ENCODE measurements around the gene CZIB.
"Not testable (repeated sequence)": the region's sequence is repeated elsewhere in the genome, so short reads cannot be mapped to it uniquely, and the experiment has no call there.

CZIB gene

DNA sequence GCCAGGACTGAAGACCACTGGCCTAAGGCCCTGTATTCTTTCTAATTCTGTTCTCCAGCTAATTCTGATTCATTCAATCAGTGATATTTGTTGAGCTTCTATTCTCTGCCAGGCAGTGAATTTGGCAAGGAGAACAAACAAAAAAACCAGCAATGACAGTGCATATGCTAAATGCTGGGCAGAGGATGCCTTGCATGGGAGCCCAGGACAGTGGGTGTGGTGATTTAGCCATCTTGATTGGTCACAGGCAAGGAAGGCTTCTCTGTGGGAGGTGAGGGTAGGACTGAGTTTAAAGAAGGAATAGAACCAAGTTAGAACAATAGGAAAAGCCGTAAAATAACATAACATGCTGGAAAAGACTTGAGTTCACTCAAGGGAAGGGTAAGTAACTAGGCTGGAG is 33.0 kb downstream of the CZIB start:
- no peak for DNase-seq

DNA sequence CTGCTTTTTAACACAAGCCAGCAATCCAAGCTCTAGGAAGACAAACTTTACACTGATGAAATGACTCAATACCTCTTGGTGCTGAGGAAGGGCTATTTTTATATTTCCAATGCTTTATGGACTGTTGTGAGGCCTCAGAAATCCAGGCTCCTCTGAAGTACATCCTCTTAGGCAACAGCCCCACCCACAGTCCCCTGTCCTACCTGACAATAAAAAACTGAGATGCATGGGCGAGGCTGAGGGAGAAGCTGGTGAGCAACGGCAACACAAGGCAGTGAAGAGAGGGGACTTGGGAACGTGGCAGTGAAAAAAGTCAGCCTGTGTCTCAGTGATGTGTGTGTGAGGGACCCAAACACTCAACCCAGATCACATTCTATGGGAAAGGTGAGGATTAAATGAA is 33.9 kb downstream of the CZIB start:
- no peak for DNase-seq

DNA sequence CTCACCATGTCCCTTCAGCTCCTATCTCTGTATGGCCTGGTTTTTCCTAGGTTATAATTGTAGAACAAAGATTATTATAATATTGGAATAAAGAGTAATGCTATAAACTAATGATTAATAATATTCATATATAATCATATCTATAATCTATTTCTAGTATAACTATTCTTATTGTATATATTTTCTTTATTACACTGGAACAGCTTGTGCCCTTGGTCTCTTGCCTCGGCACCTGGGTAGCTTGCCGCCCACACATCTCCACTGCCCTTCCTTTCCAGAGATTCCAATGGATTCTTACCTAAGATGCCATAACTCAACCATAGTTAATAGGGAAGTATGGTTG is 34.5 kb downstream of the CZIB start:
- DNase-seq = not testable (repeated sequence)

DNA sequence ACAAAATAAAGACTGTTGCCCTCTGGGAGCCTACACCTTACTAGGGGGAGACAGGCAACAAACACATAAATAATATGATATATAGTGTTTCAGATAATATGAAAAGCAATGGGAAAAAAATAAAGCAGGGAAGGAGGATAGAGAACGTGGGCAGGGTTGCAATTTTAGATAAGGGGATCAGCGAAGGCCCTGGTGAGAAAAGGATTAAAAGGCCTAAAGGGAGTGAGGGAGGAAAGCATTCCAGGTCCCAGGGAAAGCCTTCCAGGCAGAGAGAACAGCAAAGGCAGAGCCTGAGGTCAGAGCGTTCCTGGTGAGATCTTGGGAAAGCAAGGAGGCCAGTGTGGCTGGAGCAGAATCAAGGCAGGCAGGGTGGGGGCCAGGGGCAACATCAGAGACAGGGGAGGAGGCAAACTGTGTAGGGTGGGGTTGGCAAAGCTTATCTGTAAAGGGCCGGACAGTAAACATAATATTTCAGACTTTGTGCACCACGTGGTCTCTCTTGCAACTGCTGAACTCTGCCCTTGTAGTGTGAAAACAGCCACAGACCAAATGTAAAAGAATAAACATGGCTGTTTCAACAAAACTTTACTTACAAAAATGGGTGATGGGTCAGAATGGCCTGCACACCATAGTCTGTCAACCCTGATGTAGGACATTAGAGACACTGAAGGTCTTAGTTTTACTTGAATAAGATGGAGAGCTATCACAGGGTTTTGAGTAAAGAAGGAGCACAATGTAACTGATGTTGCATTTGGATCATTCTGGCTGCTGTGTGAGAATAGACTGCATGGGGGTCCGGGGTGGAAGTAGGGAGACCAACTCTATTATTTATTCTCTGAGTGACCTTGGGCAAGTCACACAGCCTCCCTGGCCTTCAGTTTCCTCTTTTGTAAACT is 37.1 kb downstream of the CZIB start:
- DNase-seq = no peak

DNA sequence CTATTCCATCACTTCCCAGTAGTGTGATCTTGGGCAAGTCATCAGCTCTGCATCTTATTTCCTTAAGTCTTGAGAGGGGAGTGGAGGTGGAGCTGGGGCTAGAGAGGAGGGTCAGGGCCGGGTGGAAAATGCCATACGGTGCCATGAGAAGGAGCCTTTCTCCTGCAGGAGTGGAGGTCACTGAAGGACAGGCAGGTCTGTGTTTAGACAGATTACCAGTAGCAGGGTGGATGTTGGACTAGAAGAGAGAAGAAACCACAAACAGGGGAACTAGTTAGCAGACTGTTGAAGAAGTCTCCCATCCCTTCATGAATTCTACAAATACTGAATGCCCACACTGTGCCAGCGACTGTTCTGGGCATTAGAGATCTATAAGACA is 37.7 kb downstream of the CZIB start:
- DNase-seq = no peak

DNA sequence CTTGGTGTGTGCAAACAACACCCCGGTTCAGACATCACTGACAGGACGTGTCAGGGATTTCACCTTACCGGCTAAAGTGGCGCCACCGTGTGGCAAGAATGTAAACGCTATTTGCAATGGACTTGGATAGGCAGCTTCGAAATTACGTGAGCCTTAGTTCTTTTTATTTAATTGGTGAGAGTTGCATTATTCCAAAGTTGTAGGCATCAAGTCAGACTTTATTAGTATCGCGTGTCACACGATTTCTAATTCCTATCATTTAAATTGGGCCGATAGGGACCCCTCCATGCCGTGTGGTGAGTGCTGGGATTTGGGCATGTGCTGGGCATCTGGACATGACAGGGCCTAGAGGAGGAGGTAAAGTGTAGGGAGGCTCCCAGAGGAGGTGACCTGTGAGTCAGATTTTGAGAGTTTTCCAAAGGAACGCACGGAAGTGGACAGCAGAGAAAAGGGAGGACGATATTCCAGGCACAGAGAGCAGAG is 38.3 kb downstream of the CZIB start:
- DNase-seq = no peak

DNA sequence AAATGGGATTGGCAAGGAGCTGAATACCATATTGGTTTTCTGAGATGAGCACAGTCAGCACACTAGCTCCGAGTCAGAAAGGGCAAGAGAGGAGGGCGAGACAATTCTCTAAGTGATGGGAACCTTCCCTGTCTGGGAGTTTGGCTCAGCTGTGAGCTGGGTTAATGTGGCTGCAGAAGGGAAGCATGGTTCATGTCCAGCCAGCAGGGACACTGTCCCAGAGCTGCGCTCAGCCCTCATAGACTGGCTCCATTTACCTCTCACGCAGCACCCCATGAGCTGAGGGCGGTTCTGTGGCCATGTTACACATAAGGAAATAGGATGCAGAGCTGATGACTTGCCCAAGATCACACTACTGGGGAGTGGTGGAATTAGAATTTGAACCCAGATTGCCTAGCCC is 39.5 kb downstream of the CZIB start:
- DNase-seq = no peak

DNA sequence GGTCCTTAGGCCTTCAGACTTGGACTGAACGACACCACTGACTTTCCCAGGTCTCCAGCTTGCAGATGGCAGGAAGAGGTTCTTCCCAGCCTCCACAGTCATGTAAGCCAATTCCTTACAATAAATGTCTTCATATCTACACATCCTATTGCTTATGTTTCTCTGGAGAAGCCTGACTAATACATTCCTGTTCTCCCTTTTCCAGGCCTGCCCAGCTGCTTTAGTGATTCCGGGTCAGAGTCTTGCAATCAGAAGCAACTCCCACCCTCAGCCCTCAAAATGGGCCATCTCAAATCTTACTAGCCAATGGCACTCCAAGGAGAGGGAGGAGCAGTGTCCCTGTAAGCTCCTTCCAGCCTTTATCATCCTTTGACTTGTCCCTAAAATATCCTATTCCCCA is 40.2 kb downstream of the CZIB start:
- DNase-seq = no peak

DNA sequence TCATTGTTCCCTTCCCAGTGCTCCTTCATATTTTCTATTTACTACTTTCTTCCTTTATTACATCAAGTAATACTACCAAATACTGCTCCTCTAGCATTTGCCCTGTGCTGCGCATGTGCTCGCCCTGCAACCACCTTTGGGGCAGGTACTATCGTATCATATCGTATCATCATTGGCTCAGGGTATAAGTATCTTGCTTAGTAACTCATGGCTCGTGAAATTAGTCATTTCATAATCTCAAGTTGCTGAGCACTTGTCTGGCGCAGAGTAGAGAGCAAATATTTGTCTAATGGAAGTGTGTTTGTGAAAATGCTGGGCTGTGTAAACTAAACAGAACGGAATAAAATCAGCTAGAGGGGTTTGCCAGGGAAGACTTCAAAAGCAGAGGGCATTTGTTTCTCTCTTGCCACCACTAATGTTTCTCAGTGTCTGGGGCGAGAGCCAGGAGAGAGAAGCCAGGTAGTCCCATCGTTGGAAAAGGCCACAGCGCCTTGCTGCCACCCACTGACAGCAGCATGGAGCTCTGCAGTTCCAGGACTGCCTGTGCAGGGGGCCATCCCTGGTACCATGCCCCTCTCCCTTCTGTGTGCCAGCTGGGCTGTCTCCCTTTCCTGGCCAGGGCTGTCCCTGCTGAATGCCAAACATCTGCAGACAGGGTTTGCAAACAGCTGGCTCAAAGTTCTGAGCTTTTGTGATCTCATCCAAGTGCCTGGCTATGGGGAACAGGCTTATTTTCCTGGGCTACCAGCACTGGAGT is 43.8 kb downstream of the CZIB start:
- DNase-seq = peak; percentile 49

DNA sequence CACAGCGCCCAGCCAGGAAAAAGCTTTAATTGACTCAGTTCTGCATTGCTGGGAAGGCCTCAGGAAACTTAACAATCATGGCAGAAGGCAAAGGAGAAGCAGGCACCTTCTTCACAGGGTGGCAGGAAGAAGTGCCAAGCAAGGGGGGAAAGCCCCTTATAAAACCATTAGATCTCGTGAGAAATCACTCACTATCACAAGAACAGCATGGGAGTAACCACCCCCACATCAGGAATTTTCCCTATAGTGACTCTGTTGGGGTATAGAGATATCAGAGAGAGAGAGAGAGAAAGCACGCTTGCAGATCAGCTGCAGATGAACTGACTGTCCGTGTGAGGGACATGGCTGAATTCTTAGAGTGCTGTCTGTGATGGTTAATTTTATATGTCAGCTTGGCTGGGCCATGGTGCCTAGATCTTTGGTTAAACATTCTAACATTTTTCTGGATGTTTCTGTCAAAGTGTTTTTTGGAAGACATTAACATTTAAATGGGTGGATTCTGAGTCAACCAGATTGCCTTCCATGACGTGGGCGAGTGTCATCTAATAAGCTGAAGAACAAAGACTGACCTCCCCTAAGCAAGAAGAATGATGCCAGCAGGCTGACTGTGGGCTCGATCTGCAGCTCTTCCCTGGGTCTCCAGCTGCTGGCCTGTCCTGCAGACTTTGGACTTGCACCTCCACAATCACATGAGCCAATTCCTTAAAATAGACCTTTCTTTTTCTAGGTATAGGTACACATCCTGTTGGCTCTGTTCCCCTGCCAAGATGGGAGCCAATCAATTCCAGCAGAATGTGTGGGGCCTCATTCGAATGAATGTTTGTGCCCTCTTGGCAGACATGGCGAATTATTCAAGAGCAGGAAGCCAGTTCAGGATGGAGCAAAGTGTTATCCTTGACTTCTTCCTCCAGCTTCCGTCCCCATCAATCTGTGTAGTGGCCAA is 45.2 kb downstream of the CZIB start:
- DNase-seq = no peak

DNA sequence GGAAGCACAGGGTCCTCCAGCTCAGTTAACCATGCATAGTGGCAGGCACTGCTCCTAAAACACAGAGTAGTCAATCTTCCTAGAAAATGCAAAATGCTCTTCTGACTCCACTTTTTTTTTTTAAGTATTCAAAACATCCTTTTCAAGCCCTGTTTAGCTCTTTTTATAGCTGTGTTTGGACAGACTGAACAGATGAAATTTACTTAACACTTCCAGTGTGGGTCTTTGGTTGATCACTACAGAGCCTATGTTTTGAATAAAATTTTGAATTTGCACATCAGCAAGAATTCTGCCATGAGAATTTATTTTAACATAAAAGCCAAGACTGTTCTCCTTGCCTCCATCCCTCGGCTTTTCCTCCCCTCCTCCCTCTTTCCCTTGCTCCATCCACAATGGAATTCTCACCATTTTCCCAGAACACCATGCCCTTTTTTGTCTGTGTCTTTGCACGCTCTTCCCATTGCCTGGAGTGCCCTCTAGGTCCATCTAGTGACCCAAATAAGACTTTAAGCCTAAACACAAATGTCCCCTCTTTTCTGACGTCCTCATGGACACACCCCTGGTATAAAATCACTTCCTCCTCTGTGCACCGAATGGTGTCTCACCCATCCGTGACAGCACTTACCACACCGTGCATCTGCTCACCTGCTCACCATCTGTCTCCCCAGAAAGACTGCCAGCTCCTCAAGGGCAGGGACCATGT is 47.9 kb downstream of the CZIB start:
- peak; percentile 98 for DNase-seq

DNA sequence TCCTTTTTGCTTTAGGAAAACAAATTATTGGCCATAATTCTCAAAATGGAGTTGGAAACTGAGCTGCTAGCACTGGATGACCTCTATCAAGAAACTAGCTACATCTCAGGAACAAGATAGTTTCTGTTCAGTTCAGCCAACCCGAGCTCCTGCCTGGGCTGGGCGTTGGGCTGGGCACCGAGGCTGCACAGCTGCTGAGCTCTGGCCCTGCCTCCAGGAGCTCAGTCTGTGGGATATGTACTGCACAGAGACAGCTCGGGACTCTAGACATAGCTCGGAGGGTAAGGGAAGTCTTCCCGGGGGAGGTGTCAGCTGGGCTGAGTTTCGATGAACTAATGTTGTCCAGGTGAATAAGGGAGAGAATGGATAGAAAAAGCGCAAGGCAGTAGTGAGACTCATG is 53.5 kb downstream of the CZIB start:
- no peak for DNase-seq

DNA sequence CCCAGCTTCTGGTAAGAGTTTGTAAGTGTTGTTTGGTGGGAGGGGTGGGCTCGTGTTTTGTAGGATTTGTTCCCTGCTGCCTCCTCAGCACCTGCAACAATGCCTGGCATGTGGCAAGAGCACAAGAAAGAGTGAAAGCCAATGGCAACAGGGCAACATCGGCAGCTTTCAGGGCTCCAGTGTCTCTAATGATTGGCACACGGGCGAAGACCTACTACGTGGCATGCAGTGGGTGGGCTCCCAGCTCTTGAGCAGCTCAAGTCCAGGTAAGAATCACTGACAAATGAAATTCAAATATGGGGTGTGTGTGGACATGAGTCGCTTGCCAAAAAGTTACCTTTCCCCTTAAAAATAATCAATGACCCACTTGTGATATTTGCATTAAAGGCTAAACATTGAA is 54.1 kb downstream of the CZIB start:
- DNase-seq = no peak

DNA sequence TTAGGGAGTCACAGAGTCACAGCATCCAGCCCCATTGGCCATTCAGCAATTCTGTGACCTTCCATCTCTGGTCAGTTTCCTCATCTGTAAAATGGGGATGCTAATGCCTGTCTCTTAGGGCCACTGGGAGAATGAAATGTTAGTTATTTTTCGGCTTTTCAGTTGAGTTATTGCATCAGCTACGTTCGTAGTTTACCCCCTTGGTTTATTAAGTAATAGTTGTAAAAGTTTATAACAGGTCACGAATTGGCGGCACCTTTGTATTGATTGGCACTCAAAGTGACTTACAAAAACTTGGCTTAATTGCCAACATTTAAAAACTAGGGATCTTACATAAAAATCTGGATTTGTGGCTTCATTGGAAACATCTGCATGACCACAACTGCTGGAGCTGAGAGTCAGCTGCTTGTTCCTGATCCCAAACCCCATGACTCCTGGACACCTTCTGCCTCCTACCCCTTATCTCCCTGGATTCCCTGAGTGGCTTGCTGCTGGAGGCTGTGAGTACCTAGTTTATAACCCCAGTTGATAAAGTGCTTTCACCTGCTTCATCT is 54.9 kb downstream of the CZIB start:
- no peak for DNase-seq

Data from NCI-H524 treated with DMSO at 0.1 percent for 48 hours (cell line).